Neutrophil (primary cell): Measurements from ENCODE around the gene GET3.

Experiments used
- H3K27ac ChIP-seq: fragments of 200-600 bp; sonication (generic); 2 replicates; pipeline ENCODE4 v1.5.1; 2016; ENCODE audit warnings: mild to moderate bottlenecking, moderate library complexity
- H3K27me3 ChIP-seq: fragments of 200-600 bp; sonication (generic); 2 replicates; pipeline ENCODE4 v1.6.0; 2016; ENCODE audit warnings: mild to moderate bottlenecking
- H3K36me3 ChIP-seq: fragments of 200-600 bp; sonication (generic); 2 replicates; pipeline ENCODE4 v1.5.1; 2017
- H3K4me1 ChIP-seq, 2 experiments: fragments of 200-600 bp in 1 of 2; sonication (generic) in 1 of 2; 1 replicate in 1 of 2; 2 replicates in 1 of 2; pipeline versions ENCODE4 v1.5.1 to v1.6.1; 2013 to 2016; ENCODE audit warnings: low read depth in 1 of 2, low read length in 1 of 2, mild to moderate bottlenecking in 1 of 2, moderate library complexity in 1 of 2; ENCODE audit not compliant: control insufficient read depth in 1 of 2, insufficient read depth in 1 of 2
- H3K4me3 ChIP-seq, 2 experiments: fragments of 200-600 bp in 1 of 2; sonication (generic) in 1 of 2; 1 replicate in 1 of 2; 2 replicates in 1 of 2; pipeline ENCODE4 v1.5.1; 2013 to 2016; ENCODE audit warnings: low read depth in 1 of 2, low read length in 1 of 2, mild to moderate bottlenecking in 1 of 2, moderate library complexity in 1 of 2
- H3K9me3 ChIP-seq: fragments of 200-600 bp; sonication (generic); 2 replicates; pipeline ENCODE4 v1.5.1; 2016
- TF ChIP-seq, protein P1 (sequence below): fragments of 200-600 bp; sonication (generic); IDR thresholded peaks from 2 replicates; pipeline ENCODE4 v1.5.1; 2016; ENCODE audit warnings: antibody characterized with exemption

Gene GET3

GRCh38 chr19:12784871-12785430 lies 47.7 kb downstream of the GET3 start:
- Histone ChIP-seq H3K36me3 (no peaks in the 10 kb centered on the region), H3K27me3 (no peaks in the 10 kb centered on the region), H3K4me3 (peak overlapping the region; percentile 49 to 99), H3K4me1 (peaks cover 80 to 87% of the 10 kb centered on the region in 2 experiments), H3K27ac (peak overlapping the region; percentile 100), H3K9me3 (no peaks in the 10 kb centered on the region)
- TF ChIP-seq, protein P1, sequence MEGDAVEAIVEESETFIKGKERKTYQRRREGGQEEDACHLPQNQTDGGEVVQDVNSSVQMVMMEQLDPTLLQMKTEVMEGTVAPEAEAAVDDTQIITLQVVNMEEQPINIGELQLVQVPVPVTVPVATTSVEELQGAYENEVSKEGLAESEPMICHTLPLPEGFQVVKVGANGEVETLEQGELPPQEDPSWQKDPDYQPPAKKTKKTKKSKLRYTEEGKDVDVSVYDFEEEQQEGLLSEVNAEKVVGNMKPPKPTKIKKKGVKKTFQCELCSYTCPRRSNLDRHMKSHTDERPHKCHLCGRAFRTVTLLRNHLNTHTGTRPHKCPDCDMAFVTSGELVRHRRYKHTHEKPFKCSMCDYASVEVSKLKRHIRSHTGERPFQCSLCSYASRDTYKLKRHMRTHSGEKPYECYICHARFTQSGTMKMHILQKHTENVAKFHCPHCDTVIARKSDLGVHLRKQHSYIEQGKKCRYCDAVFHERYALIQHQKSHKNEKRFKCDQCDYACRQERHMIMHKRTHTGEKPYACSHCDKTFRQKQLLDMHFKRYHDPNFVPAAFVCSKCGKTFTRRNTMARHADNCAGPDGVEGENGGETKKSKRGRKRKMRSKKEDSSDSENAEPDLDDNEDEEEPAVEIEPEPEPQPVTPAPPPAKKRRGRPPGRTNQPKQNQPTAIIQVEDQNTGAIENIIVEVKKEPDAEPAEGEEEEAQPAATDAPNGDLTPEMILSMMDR = no peak

DNA sequence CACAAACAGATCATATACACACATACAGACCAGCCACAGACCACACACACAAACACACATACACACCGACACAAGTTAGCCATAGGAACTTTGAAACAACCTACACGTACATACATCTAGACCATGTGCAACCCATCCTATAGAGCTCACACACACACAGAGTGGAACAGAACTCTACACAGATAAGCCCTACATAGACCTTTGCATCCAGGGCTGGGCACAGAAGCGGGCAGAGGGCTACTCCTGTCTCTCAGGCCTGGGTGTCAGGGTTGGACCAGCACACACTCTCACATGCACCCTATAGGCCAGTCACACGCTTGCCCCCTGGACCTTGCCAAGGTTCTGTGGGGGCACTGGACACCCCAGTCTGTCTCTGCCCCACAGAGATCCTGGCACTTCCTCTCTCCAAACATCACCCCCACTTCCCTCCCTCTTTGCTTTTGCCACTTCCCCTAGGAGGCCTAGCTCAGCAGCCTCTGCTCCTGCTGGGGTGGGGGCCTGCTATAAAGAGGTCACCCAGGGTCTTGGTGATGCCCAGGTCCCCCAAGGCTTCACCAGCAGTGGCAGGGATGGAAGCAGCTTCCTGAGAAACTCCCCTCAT lies 48.2 kb downstream of the GET3 start:
- Histone ChIP-seq H3K27ac (peak overlapping the region; percentile 100), H3K4me3 (peak overlapping the region; percentile 49 to 99), H3K9me3 (no peaks in the 10 kb centered on the region), H3K36me3 (no peaks in the 10 kb centered on the region), H3K27me3 (no peaks in the 10 kb centered on the region), H3K4me1 (peaks cover 76 to 87% of the 10 kb centered on the region in 2 experiments)
- TF ChIP-seq, protein P1 = peak; percentile 12

DNA sequence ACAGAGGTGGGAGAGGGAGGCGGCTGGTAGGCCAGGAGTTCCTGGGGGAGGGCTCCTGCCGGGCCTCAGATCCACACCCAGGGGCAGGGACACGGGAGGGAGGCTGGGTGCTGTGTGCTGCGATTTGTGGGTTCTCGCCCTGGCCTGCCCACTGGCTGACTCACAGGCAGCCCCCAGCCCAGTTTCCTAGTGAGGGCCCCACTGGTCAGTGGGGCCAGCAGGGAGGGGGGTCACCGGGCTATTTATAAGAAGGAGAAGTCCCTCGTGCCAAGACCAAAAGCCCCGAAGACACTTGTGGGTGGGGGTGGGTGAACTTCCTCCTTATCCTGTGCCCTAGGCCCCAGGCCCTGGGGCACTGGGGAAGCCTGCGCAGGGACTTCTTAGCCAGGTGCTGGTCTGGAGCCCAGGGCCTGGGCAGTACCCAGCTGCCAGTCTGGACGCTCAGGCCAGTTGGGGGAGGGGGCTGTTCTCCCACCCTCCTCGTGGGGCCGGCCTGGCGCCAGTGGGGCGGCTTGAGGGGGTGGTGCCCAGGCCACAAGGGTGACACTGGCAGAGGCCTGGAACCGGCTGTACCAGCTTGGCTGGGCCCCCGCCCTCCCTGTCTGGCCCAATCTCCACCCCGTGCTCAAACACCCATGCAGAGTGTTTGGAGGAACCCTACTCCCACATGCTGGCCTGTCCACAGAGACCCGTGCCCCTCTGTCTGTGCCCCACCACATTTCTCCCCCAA lies 49.0 kb downstream of the GET3 start:
- Histone ChIP-seq H3K27ac (peak overlapping the region; percentile 100), H3K9me3 (no peaks in the 10 kb centered on the region), H3K27me3 (no peaks in the 10 kb centered on the region), H3K36me3 (no peaks in the 10 kb centered on the region), H3K4me3 (peak overlapping the region; percentile 49 to 99), H3K4me1 (peaks cover 75 to 87% of the 10 kb centered on the region in 2 experiments)
- TF ChIP-seq, protein P1 = no peak

GRCh38 chr19:12786952-12787351 lies 49.7 kb downstream of the GET3 start:
- H3K27ac ChIP-seq = peak overlapping the region; percentile 100
- peak overlapping the region; percentile 49 to 99 for H3K4me3 ChIP-seq
- no peaks in the 10 kb centered on the region for H3K27me3 ChIP-seq
- peaks cover 69 to 81% of the 10 kb centered on the region in 2 experiments for H3K4me1 ChIP-seq
- no peaks in the 10 kb centered on the region for H3K9me3 ChIP-seq
- H3K36me3 ChIP-seq = no peaks in the 10 kb centered on the region
- TF ChIP-seq, protein P1 = no peak

DNA sequence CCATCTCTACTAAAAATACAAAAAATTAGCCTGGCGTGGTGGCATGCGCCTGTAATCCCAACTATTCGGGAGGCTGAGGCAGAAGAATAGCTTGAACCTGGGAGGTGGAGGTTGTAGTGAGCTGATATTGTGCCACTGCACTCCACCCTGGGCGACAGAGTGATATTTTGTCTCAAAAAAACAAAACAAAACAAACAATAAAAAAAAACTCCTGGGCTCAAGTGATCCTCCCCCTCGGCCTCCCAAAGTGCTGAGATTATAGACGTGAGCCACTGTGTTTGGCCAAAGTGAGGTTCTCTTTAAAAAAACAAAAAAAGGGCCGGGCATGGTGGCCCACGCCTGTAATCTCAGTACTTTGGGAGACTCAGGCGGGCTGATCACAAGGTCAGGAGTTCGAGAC lies 50.2 kb downstream of the GET3 start:
- H3K4me1 ChIP-seq = peaks cover 64 to 76% of the 10 kb centered on the region in 2 experiments
- H3K4me3 ChIP-seq = peak overlapping the region; percentile 49 to 99
- H3K27ac ChIP-seq = peak overlapping the region; percentile 100

More for the DNA sequence above, 50.2 kb downstream of the GET3 start:
- Histone ChIP-seq H3K36me3 (peaks cover 2% of the 10 kb centered on the region), H3K9me3 (no peaks in the 10 kb centered on the region), H3K27me3 (no peaks in the 10 kb centered on the region)
- TF ChIP-seq, protein P1 = no peak
